SH-SY5Y (cell line): ENCODE measurements around the gene RAB40B.

Experiments
- GATA2 ChIP-seq: IDR thresholded peaks from 2 replicates; pipeline ENCODE4 v1.6.1; 2011; ENCODE audit warnings: mild to moderate bottlenecking, low read depth, low read length
- GATA3 ChIP-seq: IDR thresholded peaks from 2 replicates; pipeline ENCODE4 v1.6.1; 2011; ENCODE audit warnings: low read depth, mild to moderate bottlenecking, low read length, moderate library complexity

The RAB40B gene

GRCh38 chr17:82687871-82688270 lies 10.6 kb downstream of the RAB40B start:
- TF ChIP-seq GATA3 (no peak), GATA2 (no peak)

GRCh38 chr17:82687375-82687861 lies 11.1 kb downstream of the RAB40B start:
- TF ChIP-seq GATA3 = no peak
- TF ChIP-seq GATA2 = no peak

DNA sequence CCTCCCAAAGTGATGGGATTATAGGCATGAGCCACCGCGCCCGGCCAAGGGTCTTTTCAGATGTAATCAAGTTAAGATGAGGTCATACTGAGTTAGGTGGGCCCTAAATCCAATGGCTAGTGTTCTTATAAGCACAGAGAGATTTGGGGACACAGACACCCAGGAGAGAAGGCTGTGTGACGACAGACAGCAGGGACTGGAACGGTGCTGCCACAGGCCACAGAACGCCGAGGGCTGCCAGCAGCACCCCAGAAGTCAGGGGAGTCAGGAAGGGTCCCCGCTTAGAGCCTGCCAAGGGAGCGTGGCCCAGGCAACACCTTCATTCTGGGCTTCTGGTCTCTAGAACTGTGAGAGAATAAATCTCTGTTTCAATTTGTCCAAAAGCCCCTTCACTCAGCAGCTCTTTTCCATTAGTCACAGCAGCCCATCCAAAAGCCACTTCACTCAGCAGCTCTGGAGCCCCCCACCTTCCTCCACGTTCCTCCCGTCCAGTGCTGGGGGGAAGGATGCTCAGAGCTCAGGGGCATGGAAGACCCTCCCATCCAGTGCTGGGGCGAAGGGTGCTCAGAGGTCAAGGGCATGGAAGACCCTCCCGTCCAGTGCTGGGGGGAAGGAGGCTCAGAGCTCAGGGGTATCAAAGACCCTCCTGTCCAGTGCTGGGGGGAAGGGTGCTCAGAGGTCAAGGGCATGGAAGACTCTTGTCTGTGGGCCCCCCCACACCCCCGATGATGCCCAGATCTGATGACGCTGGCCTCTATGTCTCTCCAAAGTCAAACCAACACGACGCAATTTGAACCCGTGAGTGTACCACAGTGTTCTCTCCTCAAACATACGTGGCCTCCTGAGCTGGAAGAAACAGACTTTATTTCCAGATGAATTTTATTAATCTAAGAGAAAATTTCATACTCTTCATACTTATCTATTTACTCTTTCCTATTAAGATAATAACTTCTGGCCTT lies 11.9 kb downstream of the RAB40B start:
- TF ChIP-seq GATA3 (no peak), GATA2 (no peak)

DNA sequence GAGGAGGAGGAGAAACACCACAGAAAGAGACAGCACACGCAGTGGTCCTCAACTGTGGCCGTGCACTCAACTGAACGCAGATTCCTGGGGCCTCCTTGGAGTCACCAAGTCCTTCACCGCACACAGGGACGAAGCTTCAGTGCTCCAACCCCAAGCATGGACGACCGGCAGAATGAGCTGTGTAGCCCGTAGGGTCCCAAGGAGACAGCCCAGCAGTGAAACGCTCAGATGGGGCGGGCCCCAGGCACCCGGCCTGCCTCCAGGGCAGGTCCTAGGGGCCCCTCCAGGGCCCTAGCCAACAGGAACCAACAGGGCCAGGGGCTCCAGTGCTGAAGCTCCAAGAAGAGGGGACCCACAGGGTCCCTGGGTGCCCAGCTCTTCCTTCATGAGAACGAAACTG lies 13.2 kb downstream of the RAB40B start:
- TF ChIP-seq GATA2 (no peak), GATA3 (no peak)

DNA sequence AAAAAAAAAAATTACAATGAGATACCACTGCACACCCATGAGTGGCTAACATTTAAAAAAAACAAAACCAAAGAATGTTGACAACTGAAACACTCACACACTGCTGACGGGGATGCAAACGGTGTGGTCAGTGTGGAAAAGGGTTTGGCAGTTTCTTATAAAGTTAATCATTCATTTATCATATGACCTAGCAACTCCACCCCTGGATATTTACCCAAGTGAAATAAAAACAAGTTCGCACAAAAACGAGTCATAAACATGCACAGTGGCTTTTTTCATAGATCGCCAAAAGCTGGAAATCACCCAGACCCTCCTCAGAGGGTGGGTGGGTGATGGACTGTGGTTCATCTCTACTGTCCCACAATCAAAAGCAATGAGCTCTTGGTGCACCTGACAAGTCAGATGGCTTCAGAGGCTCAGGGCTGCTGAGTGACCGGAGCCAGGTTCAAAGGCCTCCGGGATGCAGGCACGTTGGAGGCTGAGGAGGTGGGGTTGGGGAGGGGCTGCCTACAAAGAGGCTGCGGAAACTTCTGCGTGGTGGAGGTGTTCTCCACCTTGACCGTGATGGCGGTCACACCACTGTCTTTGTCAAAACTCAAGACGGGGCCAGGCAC lies 14.2 kb downstream of the RAB40B start:
- TF ChIP-seq GATA2 (no peak), GATA3 (no peak)

DNA sequence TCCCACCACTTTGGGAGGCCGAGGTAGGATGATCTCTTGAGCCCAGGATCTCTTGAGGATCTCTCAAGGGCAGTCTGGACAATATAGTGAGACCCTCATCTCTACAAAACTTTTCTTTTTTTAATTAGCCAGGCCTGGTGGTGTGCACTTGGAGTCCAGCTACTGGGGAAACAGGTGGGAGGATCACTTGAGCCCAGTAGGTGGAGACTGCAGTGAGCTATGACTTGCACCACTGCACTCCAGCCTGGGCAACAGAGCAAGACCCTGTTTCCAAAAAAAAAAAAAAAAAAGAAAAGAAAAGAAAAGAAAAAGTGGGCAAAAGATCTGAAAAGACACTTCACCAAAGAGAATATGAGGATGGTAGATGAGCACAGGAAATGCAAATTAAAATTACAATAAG lies 15.0 kb downstream of the RAB40B start:
- TF ChIP-seq GATA2 (no peak), GATA3 (no peak)

- TF ChIP-seq GATA3 = no peak
- no peak for TF ChIP-seq GATA2
These were observed 17.0 kb downstream of the RAB40B start for GRCh38 chr17:82681547-82681946.

DNA sequence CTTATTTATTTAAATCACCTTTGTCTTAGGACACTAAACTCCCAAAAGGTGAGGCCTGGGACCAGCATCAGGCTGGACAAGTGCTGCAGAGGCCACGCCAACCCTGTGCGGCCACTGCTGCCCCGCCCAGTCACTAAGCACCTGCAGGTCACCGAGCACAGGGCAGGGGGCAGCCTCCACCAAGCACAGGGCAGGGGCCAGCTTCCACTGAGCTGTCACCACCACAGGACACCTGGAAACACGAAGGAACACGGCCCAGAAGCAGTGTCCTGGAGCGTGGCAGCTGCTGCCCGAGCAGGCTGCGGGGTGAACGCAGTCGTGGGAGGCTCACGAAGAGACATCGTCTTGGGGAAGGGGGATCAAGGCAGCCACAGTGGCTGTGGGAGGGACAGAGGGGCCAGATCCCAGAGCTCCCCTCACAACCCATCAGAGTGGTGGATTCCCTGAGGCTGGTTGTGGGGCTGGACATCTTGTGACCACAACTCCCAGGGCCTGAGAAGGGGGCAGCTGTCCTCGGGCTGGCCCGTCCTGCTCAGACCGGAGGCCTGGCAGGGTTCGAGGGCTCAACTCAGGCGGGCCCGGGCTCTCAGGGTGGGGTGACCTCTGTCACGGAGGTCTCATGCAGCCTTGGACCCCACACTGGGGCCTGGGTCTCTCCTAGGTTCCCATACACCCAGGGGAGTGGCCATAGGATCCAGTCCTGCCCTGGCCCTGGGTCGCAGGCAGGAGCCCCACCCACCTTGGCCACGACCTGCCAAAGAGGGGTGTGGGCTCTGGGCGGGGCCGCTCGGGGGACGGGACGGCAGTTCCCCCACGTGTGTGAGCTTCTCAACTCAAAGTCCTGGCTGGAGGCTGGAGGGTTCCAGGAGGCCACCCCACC lies 18.7 kb downstream of the RAB40B start:
- no peak for TF ChIP-seq GATA2
- no peak for TF ChIP-seq GATA3

- TF ChIP-seq GATA2 = no peak
- no peak for TF ChIP-seq GATA3
These were observed 20.1 kb downstream of the RAB40B start for GRCh38 chr17:82678265-82678891.

DNA sequence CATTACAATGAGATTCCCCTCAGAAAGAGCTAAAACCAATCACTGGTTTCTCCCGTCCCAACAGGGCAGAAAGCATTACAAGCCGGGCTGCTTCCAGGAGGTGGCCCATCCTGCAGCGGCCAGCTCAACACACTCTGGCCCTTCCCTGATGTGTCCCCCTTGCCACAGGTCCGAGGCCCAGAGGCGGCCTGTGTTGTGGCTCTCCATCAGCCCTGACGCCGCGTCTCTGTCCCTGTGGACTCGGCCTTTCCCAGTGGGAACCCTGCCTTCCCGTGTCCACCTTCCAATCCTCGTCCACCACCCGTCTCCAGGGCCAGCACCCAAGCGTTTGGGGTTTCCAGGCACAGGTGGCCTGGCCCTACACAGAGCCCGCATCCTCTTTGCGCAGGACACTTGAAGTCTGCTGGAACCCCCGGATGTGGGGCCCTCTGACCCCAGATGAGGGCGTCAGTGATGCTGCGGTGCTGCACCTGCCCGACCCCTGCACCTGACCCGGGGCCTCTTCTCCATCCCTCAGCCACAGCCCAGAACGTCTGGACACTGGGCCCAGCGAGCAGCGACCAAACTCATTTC lies 21.1 kb downstream of the RAB40B start:
- TF ChIP-seq GATA3 = no peak

DNA sequence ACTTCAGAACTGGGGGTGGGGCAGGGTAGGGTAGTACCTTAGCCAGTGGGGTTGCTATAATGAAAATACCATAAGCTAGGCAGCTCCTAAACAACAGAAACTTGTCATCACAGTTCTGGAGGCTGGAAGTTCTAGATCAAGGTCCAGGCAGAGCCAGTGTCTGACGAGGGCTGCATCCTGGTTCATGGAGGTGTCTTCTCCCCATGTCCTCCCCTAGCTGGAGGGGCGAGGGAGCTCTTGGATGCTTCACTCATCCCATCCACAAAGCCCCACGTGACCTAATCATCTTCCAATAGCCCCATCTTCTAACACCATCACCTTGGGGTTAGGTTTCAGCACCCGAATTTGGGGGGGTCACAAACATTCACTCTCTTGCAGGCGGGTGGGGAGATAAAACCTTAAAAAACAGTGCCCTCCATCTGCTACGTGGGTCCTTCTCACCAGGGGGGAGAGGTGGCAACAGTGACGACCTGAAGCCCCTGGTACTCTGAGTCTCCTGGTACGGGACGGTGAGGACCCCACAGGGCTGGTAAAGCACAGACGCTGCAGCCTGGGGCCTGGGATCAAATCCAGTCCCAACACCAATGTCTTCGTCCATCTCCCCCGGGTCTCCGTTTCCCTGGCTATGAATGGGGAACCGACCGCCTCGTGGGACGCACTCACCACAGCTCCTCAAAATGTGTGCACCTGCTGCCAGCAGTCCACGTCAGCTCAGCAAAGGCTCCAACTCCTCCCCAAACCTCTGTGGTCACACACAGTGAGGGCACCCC lies 22.8 kb downstream of the RAB40B start:
- TF ChIP-seq GATA3 (no peak), GATA2 (no peak)

DNA sequence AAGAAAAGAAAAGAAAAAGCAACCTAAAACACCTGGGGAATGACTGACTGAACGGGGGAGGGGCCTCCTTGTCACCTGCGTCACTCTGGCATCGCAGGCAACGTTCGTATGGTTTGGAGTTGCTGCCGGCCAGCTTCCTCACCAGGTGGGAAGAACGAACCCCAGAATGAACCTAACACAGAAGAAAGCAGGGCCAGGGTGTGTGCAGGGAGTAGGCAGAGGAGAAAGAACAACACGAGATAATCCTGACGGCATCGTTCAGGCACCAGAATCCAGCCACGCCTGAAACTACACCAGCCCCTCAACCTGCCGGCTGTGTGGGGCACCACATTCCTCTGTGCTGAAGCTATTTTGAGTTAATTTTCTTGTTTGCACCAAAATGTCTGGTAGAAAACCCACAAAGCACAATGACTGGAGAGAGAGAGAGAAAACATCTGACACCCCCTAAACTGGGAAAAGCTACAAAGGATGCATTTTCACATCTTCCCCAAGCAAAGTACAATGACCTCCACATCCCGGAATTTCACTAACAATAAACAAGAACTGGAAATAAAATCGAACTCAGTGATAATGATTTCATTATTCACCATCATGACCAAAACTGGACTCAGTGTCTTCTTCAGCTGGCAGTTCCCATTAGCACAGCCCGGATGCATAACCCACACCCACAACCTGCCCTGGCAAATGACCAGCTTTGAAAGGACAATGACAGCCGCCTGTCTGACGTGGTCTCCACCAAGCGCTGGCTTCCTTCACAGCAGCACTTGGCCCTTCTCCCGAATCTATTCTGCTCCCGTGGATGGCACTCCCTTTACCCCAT lies 23.6 kb downstream of the RAB40B start:
- no peak for TF ChIP-seq GATA2
- TF ChIP-seq GATA3 = no peak
